Keratinocyte (primary cell): ENCODE data around the gene KRT9. TPM values are rescaled to one million over a fixed set of nuclear protein-coding genes. Genes with fewer than 3 reads are reported as not detected.

Experiments
- DNase-seq: peaks from one replicate; pipeline ENCODE4 v3.0.0-alpha.2; 2011; ENCODE audit warnings: low read depth, missing footprints, low spot score
- FAIRE-seq: peaks from 2 replicates; lab custom pipeline; 2011; peaks lifted over from hg19 to GRCh38; lab: Jason Lieb, UNC
- H2AFZ ChIP-seq: 2 replicates; pipeline ENCODE4 v1.6.0; 2012; ENCODE audit warnings: low read length, control low read depth, inconsistent platforms; ENCODE audit not compliant: control insufficient read depth
- H3K27ac ChIP-seq: 2 replicates; pipeline ENCODE4 v1.5.1; 2011; ENCODE audit warnings: low read length; ENCODE audit not compliant: control insufficient read depth, insufficient read depth
- H3K27me3 ChIP-seq: 3 replicates; pipeline ENCODE4 v1.6.0; 2011; ENCODE audit warnings: low read length; ENCODE audit not compliant: control insufficient read depth, insufficient read depth; ENCODE audit errors: extremely low read depth
- H3K36me3 ChIP-seq, 2 experiments: 2 replicates in 1 of 2; 3 replicates in 1 of 2; pipeline ENCODE4 v1.5.1; 2011; ENCODE audit warnings: low read length in 2 of 2, mild to moderate bottlenecking in 1 of 2; ENCODE audit not compliant: control insufficient read depth in 2 of 2, insufficient read depth in 2 of 2; ENCODE audit errors: extremely low read depth in 1 of 2
- H3K4me1 ChIP-seq: 3 replicates; pipeline ENCODE4 v1.5.1; 2011; ENCODE audit warnings: low read length; ENCODE audit not compliant: control insufficient read depth, insufficient read depth; ENCODE audit errors: extremely low read depth
- H3K4me2 ChIP-seq: 3 replicates; pipeline ENCODE4 v1.6.0; 2011; ENCODE audit warnings: low read depth, low read length; ENCODE audit not compliant: control insufficient read depth, insufficient read depth; ENCODE audit errors: extremely low read depth
- H3K4me3 ChIP-seq, 3 experiments: fragments of 200-600 bp in 1 of 3; sonication (generic) in 1 of 3; 2 replicates in 2 of 3; 3 replicates in 1 of 3; pipeline ENCODE4 v1.5.1; 2011 to 2016; ENCODE audit warnings: low read length in 3 of 3, mild to moderate bottlenecking in 3 of 3, control low read depth in 2 of 3, inconsistent platforms in 1 of 3, low read depth in 1 of 3, mixed read lengths in 1 of 3, mixed run types in 1 of 3, moderate library complexity in 1 of 3; ENCODE audit not compliant: control insufficient read depth in 2 of 3, insufficient read depth in 2 of 3; ENCODE audit errors: extremely low read depth in 1 of 3
- H3K79me2 ChIP-seq: 2 replicates; pipeline ENCODE4 v1.6.0; 2012; ENCODE audit warnings: low read length; ENCODE audit not compliant: control insufficient read depth, insufficient read depth
- H3K9ac ChIP-seq: 3 replicates; pipeline ENCODE4 v1.6.0; 2011; ENCODE audit warnings: low read length; ENCODE audit not compliant: control insufficient read depth, insufficient read depth; ENCODE audit errors: extremely low read depth
- H3K9me1 ChIP-seq: 3 replicates; pipeline ENCODE4 v1.6.0; 2011; ENCODE audit warnings: low read length; ENCODE audit not compliant: control insufficient read depth, insufficient read depth; ENCODE audit errors: extremely low read depth
- H3K9me3 ChIP-seq: 2 replicates; pipeline ENCODE4 v1.5.1; 2012; ENCODE audit warnings: low read depth, low read length; ENCODE audit not compliant: control insufficient read depth
- H4K20me1 ChIP-seq: 3 replicates; pipeline ENCODE4 v1.6.0; 2011; ENCODE audit warnings: low read length; ENCODE audit not compliant: control insufficient read depth, insufficient read depth; ENCODE audit errors: extremely low read depth
- CTCF ChIP-seq, 3 experiments: IDR thresholded peaks in 1 of 3; conservative IDR thresholded peaks in 1 of 3; optimal IDR thresholded peaks in 1 of 3; 2 replicates in 2 of 3; 3 replicates in 1 of 3; pipeline versions ENCODE3 to v1.5.1; 2011; ENCODE audit warnings: low read length in 3 of 3, mild to moderate bottlenecking in 3 of 3, moderate library complexity in 2 of 3, control low read depth in 1 of 3, inconsistent platforms in 1 of 3; ENCODE audit not compliant: insufficient read depth in 2 of 3; ENCODE audit errors: extremely low read depth in 1 of 3
- EZH2 ChIP-seq: IDR thresholded peaks from one replicate; pipeline ENCODE4 v1.6.1; 2012; ENCODE audit warnings: inconsistent platforms, mild to moderate bottlenecking, low read length, moderate library complexity
- dilution Hi-C: fragments of 300-500 bp; cut with MboI; formaldehyde crosslinking; loops from one replicate; pipeline ENCODE4 v1.7.0; 2020; ENCODE audit warnings: low sequenced_read_pairs; ENCODE audit not compliant: extremely low pct_ligation_motif_present
- polyA plus RNA-seq, 5 experiments: library from polyadenylated mRNA; depleted of rRNA in 3 of 5; stranded (reverse) in 3 of 5; stranded (forward) in 1 of 5; unstranded in 1 of 5; fragments of >200 nt; gene quantifications; 1 replicate in 1 of 5; 2 replicates in 3 of 5; 3 replicates in 1 of 5; pipeline versions ENCODE4 v1.2.1 to v1.2.3, GENCODE V29; 2011 to 2012; ENCODE audit warnings: missing spikeins in 2 of 5, low read depth in 1 of 5, low replicate concordance in 1 of 5

The KRT9 gene
- polyA plus RNA-seq, 1 donor (not counting 4 experiments of a cell fraction or from before 2014, with no cell fraction given), result 1.6 TPM

- Histone ChIP-seq H3K4me1 (peaks cover 50% of the 10 kb centered on the region), H3K27ac (no peak overlapping the region), H2AFZ (no peak overlapping the region), H3K36me3 (no peaks in the 10 kb centered on the region), H3K9me1 (no peaks in the 10 kb centered on the region), H3K4me2 (no peak overlapping the region), H4K20me1 (no peaks in the 10 kb centered on the region), H3K9me3 (no peaks in the 10 kb centered on the region), H3K9ac (no peak overlapping the region), H3K79me2 (no peaks in the 10 kb centered on the region), H3K4me3 (no peak overlapping the region), H3K27me3 (peaks cover 15% of the 10 kb centered on the region)
- FAIRE-seq (no peak), DNase-seq (no peak)
- dilution Hi-C loops, result no loop called here
- TF ChIP-seq EZH2 (no peak), CTCF (optimal IDR thresholded peaks at IDR 0.05 in 1 of 3, IDR thresholded peaks at IDR 0.05 in 1 of 3, conservative IDR thresholded peaks at IDR 0.05 in 1 of 3; ENCODE audit: extremely low read depth in 1 of 3, insufficient read depth in 2 of 3, low read length in 3 of 3) (no peak)
These were observed 47.6 kb downstream of the KRT9 start for GRCh38 chr17:41524261-41524660.

- dilution Hi-C loops, result no loop called here
- no peaks in the 10 kb centered on the region for H3K9me3 ChIP-seq
- H3K4me1 ChIP-seq, result peaks cover 52% of the 10 kb centered on the region
- DNase-seq (no peak), FAIRE-seq (no peak)
- H3K27me3 ChIP-seq, result peaks cover 15% of the 10 kb centered on the region
- no peak overlapping the region for H3K9ac ChIP-seq
- H4K20me1 ChIP-seq, result no peaks in the 10 kb centered on the region
- no peak for TF ChIP-seq CTCF (optimal IDR thresholded peaks at IDR 0.05 in 1 of 3, IDR thresholded peaks at IDR 0.05 in 1 of 3, conservative IDR thresholded peaks at IDR 0.05 in 1 of 3; ENCODE audit: extremely low read depth in 1 of 3, insufficient read depth in 2 of 3, low read length in 3 of 3)
- TF ChIP-seq EZH2, result no peak
- H3K36me3 ChIP-seq, result no peaks in the 10 kb centered on the region
- H3K4me2 ChIP-seq, result no peak overlapping the region
- H3K27ac ChIP-seq, result no peak overlapping the region
- H3K4me3 ChIP-seq, result no peak overlapping the region
- no peak overlapping the region for H2AFZ ChIP-seq
- no peaks in the 10 kb centered on the region for H3K9me1 ChIP-seq
- H3K79me2 ChIP-seq, result no peaks in the 10 kb centered on the region
These were observed 48.1 kb downstream of the KRT9 start for GRCh38 chr17:41523787-41524186.
